Left ventricle myocardium inferior (tissue), 1 donor: ENCODE data around the gene STEEP1. TPM values are rescaled to one million over a fixed set of nuclear protein-coding genes. Genes with fewer than 3 reads are reported as not detected.
"Not testable (repeated sequence)": the region's sequence is repeated elsewhere in the genome, so short reads cannot be mapped to it uniquely, and the experiment has no call there.

Source experiments
- DNase-seq: peaks from one replicate; pipeline ENCODE4 v3.0.0-alpha.2; 2020
- H3K27ac ChIP-seq: fragments of 200-600 bp; replicated peaks from 2 replicates; pipeline ENCODE4 v1.8.0; 2021
- H3K27me3 ChIP-seq: fragments of 200-600 bp; 2 replicates; pipeline ENCODE4 v1.8.0; 2021; ENCODE audit warnings: low read depth
- H3K36me3 ChIP-seq: fragments of 200-600 bp; 2 replicates; pipeline ENCODE4 v1.8.0; 2021
- H3K4me1 ChIP-seq: fragments of 200-600 bp; 2 replicates; pipeline ENCODE4 v1.8.0; 2021
- H3K4me3 ChIP-seq: fragments of 200-600 bp; 2 replicates; pipeline ENCODE4 v1.8.0; 2021; ENCODE audit warnings: mild to moderate bottlenecking, moderate library complexity
- H3K9me3 ChIP-seq: fragments of 200-600 bp; replicated peaks from 2 replicates; pipeline ENCODE4 v1.8.0; 2021
- intact Hi-C: fragments of 100-400 bp; cut with micrococcal nuclease; formaldehyde crosslinking; loops from one replicate; pipeline ENCODE4 v1.11.0; 2022
- total RNA-seq: library from RNA; stranded (reverse); fragmentation: NEBNext Ultra II Directional; extraction: Animal tissue kit (Norgen Biotek cat#: 25700); gene quantifications from one replicate; pipeline ENCODE4 v1.2.1, GENCODE V29; 2021
- TF ChIP-seq, protein P1 (sequence below): fragments of 200-600 bp; IDR thresholded peaks from 2 replicates; pipeline ENCODE4 v1.8.0; 2021; ENCODE audit warnings: antibody characterized with exemption, mild to moderate bottlenecking, borderline replicate concordance
- donor health status: DM: no; HTN: yes; CAD: no; lungs with severe emphysema.

The STEEP1 gene
- total RNA-seq, 1 donor from 2014 or later: 15.2 TPM

DNA sequence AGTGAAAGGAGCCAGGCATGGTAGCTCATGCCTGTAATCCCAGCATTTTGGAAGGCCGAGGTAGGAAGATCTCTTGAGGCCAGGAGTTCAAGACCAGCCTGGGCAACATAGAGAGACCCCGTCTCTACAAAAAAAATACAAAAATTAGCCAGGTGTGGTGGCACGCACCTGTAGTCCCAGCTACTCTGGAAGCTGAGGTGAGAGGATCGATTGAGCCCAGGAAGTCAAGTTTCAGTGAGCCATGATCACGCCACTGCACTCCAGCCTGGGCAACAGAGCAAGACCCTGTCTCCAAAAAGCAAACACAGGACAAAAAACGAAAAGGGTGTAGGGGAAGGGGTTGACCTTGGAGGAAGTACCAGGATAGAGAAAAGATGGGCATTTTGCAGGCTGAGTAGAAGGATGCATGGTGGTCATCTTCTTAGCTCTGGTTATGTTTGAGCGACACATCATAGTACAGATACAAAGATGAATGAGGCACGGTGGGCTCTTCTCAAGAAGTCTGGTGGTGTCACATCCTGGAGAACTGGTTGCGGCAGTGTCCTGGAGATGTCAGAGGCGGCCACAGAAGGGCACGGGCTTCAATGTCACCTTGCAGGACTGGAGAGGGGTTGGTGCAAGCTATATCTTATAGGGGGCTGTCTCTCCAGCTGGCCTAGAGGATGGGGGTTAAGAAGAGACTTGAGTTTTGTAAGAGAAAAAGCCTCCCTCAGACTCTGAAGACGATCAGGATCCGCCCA lies 65.0 kb downstream of the STEEP1 start:
- Histone ChIP-seq H3K9me3 (no peaks in the 10 kb centered on the region), H3K27ac (no peak overlapping the region), H3K4me3 (no peak overlapping the region), H3K4me1 (peaks cover 9% of the 10 kb centered on the region), H3K36me3 (no peaks in the 10 kb centered on the region), H3K27me3 (no peaks in the 10 kb centered on the region)
- TF ChIP-seq, protein P1, sequence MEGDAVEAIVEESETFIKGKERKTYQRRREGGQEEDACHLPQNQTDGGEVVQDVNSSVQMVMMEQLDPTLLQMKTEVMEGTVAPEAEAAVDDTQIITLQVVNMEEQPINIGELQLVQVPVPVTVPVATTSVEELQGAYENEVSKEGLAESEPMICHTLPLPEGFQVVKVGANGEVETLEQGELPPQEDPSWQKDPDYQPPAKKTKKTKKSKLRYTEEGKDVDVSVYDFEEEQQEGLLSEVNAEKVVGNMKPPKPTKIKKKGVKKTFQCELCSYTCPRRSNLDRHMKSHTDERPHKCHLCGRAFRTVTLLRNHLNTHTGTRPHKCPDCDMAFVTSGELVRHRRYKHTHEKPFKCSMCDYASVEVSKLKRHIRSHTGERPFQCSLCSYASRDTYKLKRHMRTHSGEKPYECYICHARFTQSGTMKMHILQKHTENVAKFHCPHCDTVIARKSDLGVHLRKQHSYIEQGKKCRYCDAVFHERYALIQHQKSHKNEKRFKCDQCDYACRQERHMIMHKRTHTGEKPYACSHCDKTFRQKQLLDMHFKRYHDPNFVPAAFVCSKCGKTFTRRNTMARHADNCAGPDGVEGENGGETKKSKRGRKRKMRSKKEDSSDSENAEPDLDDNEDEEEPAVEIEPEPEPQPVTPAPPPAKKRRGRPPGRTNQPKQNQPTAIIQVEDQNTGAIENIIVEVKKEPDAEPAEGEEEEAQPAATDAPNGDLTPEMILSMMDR: no peak
- DNase-seq: no peak
- intact Hi-C loops: no loop called here

DNA sequence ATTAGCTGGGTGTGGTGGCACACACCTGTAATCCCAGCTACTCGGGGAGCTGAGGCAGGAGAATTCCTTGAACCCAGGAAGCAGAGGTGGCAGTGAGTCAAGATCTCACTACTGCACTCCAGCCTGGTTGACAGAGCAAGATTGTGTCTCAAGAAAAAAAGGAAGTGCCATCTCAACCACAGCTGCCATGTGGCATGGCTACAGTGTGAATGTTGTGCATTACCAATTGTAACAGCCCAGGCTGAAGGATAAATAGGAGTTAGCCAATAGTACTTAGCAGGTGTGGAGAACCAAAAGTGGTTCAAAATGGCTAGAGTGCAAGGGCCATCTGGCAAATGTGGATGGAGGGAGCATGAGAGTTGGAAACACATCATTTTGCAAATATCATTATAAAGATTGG lies 68.0 kb downstream of the STEEP1 start:
- intact Hi-C loops: no loop called here
- H3K9me3 ChIP-seq: no peaks in the 10 kb centered on the region
- H3K27ac ChIP-seq: no peak overlapping the region
- no peaks in the 10 kb centered on the region for H3K36me3 ChIP-seq
- H3K27me3 ChIP-seq: no peaks in the 10 kb centered on the region
- no peaks in the 10 kb centered on the region for H3K4me1 ChIP-seq
- DNase-seq: no peak
- no peak overlapping the region for H3K4me3 ChIP-seq
- TF ChIP-seq, protein P1: no peak

DNA sequence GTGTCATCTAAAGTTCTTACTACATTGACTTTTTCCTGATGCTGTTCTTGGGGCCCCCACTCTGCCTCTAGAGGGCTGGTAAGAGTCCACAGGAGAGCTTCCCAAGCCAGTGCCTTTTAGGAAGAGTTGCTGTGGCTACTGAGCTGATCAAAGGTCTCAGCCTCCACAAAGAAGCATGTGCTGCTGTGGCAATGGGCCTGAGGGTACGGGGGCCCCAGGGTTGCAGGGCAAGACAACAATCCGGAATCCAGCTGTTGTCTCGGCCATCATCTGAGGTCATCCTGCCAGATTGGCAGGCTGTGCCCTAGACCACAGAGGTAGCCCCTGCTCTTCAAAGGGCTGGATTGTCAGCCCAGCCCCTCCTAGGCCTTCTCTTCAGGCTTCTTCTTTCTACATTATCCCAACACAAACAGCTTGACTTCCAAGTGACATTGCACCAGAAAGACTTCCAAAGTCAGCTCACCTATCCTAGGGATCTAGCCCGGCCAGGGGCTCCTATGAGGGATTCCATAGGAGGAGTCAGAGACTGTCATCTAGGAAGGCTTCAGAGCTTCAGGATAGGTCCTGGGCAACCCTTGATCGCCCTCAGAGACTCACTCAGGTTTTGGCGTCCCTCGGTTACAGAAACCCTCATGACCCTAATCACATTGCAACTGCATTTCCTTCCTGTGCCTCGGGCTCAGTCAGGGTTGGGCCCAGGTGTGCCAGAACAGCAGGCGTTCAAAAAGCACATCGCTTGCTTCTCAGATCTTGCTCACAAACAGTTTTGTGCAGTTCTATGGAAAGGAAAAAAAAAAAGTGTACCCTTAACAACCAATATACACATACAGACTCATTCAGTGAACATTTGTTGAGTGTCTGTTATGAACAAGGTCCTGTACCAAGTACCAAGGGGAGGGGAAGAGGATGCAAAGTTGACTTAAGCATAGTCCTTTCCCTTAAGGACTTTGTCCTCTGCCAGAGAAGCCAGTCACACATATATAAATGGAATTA lies 69.2 kb downstream of the STEEP1 start:
- no peaks in the 10 kb centered on the region for H3K36me3 ChIP-seq
- H3K9me3 ChIP-seq: no peaks in the 10 kb centered on the region
- H3K4me1 ChIP-seq: no peaks in the 10 kb centered on the region
- intact Hi-C loops: no loop called here
- DNase-seq: no peak
- H3K27me3 ChIP-seq: no peaks in the 10 kb centered on the region
- no peak overlapping the region for H3K4me3 ChIP-seq
- TF ChIP-seq, protein P1: no peak
- H3K27ac ChIP-seq: no peak overlapping the region

DNA sequence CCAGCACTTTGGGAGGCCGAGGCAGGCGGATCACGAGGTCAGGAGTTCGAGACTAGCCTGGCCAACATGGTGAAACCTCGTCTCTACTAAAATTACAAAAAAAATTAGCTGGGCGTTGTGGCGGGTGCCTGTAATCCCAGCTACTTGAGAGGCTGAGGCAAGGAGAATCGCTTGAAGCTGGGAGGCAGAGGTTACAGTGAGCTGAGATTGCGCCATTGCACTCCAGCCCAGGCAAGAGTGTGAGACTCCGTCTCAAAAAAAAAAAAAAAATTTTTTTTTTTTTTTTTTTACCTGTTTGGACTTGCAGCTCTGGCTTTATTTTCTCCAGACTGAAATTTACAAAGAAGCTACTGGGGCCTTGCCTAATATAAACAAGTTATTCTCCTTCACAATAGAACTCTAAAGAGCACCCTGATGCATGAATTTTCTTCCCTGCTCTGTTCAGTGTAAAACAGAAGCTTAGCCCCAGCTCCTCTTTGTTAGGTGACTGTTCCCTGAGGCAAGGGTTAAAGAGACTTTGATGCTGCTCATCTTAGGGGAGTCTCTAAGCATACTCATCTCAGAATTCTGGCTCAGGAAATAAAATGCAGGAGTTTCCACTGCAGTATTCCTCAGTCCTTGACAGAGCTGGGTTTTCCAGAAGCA lies 71.2 kb downstream of the STEEP1 start:
- H3K36me3 ChIP-seq, H3K27ac ChIP-seq, DNase-seq, H3K4me1 ChIP-seq, intact Hi-C loops, H3K4me3 ChIP-seq, H3K9me3 ChIP-seq, H3K27me3 ChIP-seq: not testable (repeated sequence)

DNA sequence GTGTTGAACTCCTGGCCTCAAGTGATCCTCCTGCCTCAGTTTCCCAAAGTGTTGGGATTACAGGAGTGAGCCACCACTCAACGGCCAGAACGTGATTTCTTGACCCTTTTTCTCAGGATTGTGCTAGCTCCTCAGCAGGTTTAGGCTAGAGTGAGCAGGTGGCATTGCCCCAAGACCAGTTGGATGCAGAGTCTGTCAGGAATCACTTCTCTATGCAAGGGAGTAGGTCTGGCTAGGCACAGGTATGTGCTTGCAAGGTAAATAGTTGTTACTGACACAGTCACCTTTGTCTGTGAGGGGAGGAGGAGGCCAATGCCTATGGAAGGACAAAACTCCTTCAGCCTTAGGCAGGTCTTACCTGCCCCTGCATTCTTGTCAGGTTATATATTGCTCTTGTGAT lies 72.7 kb downstream of the STEEP1 start:
- H3K36me3 ChIP-seq: no peaks in the 10 kb centered on the region
- no peaks in the 10 kb centered on the region for H3K9me3 ChIP-seq
- no peaks in the 10 kb centered on the region for H3K4me1 ChIP-seq
- TF ChIP-seq, protein P1: no peak
- intact Hi-C loops: no loop called here
- no peaks in the 10 kb centered on the region for H3K27me3 ChIP-seq
- no peak overlapping the region for H3K4me3 ChIP-seq
- no peak overlapping the region for H3K27ac ChIP-seq
- no peak for DNase-seq
